ENCODE data around the gene ATP2A1.

ATP2A1 gene

DNA sequence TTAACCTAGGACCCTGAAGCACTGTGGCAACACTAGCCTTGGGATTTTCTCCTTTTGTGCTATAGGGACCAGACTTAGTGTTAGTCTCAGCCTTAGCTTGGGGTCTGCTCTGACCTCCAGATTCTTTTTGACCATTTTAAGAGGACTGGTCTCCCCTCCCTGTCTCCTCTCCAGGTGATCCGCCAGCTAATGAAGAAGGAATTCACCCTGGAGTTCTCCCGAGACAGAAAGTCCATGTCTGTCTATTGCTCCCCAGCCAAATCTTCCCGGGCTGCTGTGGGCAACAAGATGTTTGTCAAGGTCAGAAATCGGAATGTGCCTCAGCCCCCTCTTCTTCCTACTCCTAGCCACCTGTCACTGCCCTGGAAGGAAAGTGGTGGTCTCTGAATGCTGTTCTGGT, 19.5 kb downstream of the ATP2A1 start:
- FAIRE-seq (no peak), DNase-seq (ENCODE audit: insufficient read length, low spot score) (no peak)
- no peak for TF ChIP-seq CTCF (IDR thresholded peaks at IDR 0.05; ENCODE audit: insufficient read depth, missing control alignments)

DNA sequence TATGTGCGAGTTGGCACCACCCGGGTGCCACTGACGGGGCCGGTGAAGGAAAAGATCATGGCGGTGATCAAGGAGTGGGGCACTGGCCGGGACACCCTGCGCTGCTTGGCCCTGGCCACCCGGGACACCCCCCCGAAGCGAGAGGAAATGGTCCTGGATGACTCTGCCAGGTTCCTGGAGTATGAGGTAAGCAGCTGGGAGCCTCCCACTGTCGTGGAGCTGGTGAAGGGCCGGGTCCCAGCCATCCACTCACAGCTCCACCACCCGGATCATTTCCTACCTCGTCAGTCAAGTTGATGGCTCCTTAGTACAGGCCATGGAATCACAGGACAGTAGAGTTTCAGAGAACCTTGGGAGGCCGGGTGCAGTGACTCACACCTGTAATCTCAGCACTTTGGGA, 20.0 kb downstream of the ATP2A1 start:
- TF ChIP-seq CTCF (IDR thresholded peaks at IDR 0.05; ENCODE audit: insufficient read depth, missing control alignments), result no peak
- DNase-seq (ENCODE audit: insufficient read length, low spot score), result no peak
- FAIRE-seq, result no peak

- no peak for TF ChIP-seq CTCF (IDR thresholded peaks at IDR 0.05; ENCODE audit: insufficient read depth, missing control alignments)
- FAIRE-seq, result no peak
- no peak for DNase-seq (ENCODE audit: insufficient read length, low spot score)
Measured at GRCh38 chr16:28898942-28899341, 20.7 kb downstream of the ATP2A1 start.

- FAIRE-seq, result no peak
- DNase-seq (ENCODE audit: insufficient read length, low spot score), result no peak
- TF ChIP-seq CTCF (IDR thresholded peaks at IDR 0.05; ENCODE audit: insufficient read depth, missing control alignments), result no peak
Measured at GRCh38 chr16:28899882-28900590, 21.7 kb downstream of the ATP2A1 start.

DNA sequence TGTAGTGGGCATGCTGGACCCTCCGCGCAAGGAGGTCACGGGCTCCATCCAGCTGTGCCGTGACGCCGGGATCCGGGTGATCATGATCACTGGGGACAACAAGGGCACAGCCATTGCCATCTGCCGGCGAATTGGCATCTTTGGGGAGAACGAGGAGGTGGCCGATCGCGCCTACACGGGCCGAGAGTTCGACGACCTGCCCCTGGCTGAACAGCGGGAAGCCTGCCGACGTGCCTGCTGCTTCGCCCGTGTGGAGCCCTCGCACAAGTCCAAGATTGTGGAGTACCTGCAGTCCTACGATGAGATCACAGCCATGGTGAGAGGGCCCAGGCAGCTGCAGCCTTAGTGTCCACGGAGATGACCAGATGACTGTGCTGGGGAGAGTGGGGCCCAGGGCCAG, 22.3 kb downstream of the ATP2A1 start:
- DNase-seq (ENCODE audit: insufficient read length, low spot score) (no peak), FAIRE-seq (no peak)
- no peak for TF ChIP-seq CTCF (IDR thresholded peaks at IDR 0.05; ENCODE audit: insufficient read depth, missing control alignments)

DNA sequence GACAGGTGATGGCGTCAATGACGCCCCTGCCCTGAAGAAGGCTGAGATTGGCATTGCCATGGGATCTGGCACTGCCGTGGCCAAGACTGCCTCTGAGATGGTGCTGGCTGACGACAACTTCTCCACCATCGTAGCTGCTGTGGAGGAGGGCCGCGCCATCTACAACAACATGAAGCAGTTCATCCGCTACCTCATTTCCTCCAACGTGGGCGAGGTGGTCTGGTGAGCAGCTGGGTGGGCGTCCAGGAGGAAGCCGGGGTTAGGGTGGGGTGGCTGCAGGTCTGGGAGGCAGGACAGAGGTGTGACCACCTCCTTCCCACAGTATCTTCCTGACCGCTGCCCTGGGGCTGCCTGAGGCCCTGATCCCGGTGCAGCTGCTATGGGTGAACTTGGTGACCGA, 23.6 kb downstream of the ATP2A1 start:
- TF ChIP-seq CTCF (IDR thresholded peaks at IDR 0.05; ENCODE audit: insufficient read depth, missing control alignments), result no peak
- DNase-seq (ENCODE audit: insufficient read length, low spot score) (no peak), FAIRE-seq (no peak)

DNA sequence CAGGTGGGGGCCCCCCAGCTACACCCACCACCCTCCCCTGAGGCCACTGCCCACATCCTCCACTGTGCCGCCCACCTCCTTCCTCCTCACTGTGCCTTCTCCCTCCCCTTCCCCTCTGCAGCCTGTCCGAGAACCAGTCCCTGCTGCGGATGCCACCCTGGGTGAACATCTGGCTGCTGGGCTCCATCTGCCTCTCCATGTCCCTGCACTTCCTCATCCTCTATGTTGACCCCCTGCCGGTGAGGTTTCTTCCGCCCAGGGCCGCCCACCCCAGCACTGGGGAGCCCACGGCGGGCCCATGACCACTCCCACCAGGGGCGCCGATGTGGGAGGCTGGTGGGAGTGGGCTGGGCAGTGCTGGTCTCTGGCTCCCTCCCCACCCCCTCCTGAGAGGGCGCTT, 24.6 kb downstream of the ATP2A1 start:
- TF ChIP-seq CTCF (IDR thresholded peaks at IDR 0.05; ENCODE audit: insufficient read depth, missing control alignments), result no peak
- no peak for DNase-seq (ENCODE audit: insufficient read length, low spot score)
- FAIRE-seq, result no peak

All from D721Med (cell line).